Endothelial cell of umbilical vein (primary cell): ENCODE results near the gene DLG3. TPM values are rescaled to one million over a fixed set of nuclear protein-coding genes. Genes with fewer than 3 reads are reported as not detected.

ENCODE experiments used
- BruUV-seq: library from RNA; stranded (reverse); fragments of 400-500 nt; replicated peaks from 2 replicates; lab custom pipeline; 2021; lab: Mats Ljungman, UMichigan
- CTCF ChIA-PET: fragments of 300-600, 350-600 bp; sonication (Branson Sonifier 250); formaldehyde crosslinking; loops from one replicate; lab custom pipeline; 2021; ENCODE audit warnings: antibody characterized with exemption, inconsistent platforms; lab: Charles Lee
- POLR2A ChIA-PET: fragments of 300-600, 350-600 bp; sonication (Branson Sonifier 250); formaldehyde crosslinking; loops from one replicate; lab custom pipeline; 2021; ENCODE audit warnings: antibody characterized with exemption, inconsistent platforms; lab: Charles Lee
- DNase-seq: peaks from one replicate; pipeline ENCODE4 v3.0.0-alpha.2; 2011; ENCODE audit warnings: low read depth, low spot score
- FAIRE-seq: peaks from 2 replicates; lab custom pipeline; 2011; peaks lifted over from hg19 to GRCh38; lab: Jason Lieb, UNC
- H2AFZ ChIP-seq: 2 replicates; pipeline ENCODE4 v1.6.0; 2012; ENCODE audit warnings: low read depth, low read length, control low read depth, inconsistent platforms
- H3K27ac ChIP-seq: 2 replicates; pipeline ENCODE4 v1.5.1; 2011; ENCODE audit warnings: low read depth, mild to moderate bottlenecking, control low read depth, low read length, moderate library complexity; ENCODE audit not compliant: insufficient read depth
- H3K27me3 ChIP-seq, 2 experiments: 2 replicates each; pipeline versions ENCODE4 v1.6.0 to v1.6.1; 2011; ENCODE audit warnings: low read length in 2 of 2, mixed read lengths in 1 of 2; ENCODE audit not compliant: control insufficient read depth in 2 of 2, insufficient read depth in 2 of 2
- H3K36me3 ChIP-seq, 2 experiments: 2 replicates in 1 of 2; 3 replicates in 1 of 2; pipeline ENCODE4 v1.5.1; 2011; ENCODE audit warnings: low read length in 2 of 2, mild to moderate bottlenecking in 1 of 2, moderate library complexity in 1 of 2; ENCODE audit not compliant: control insufficient read depth in 2 of 2, insufficient read depth in 2 of 2; ENCODE audit errors: extremely low read depth in 1 of 2
- H3K4me1 ChIP-seq: 3 replicates; pipeline ENCODE4 v1.5.1; 2011; ENCODE audit warnings: mild to moderate bottlenecking, low read length; ENCODE audit not compliant: control insufficient read depth, insufficient read depth; ENCODE audit errors: extremely low read depth
- H3K4me2 ChIP-seq: 2 replicates; pipeline ENCODE4 v1.6.1; 2011; ENCODE audit warnings: low read length, control low read depth, mixed read lengths; ENCODE audit not compliant: insufficient read depth
- H3K4me3 ChIP-seq, 3 experiments: fragments of 200-600 bp in 1 of 3; sonication (generic), shearing (Covaris generic) in 1 of 3; replicated peaks in 1 of 3; 2 replicates each; pipeline ENCODE4 v1.5.1; 2011 to 2016; ENCODE audit warnings: control low read depth in 3 of 3, low read length in 3 of 3, mild to moderate bottlenecking in 2 of 3, inconsistent platforms in 1 of 3, low read depth in 1 of 3, moderate library complexity in 1 of 3; ENCODE audit not compliant: insufficient read depth in 1 of 3
- H3K79me2 ChIP-seq: 2 replicates; pipeline ENCODE4 v1.6.0; 2012; ENCODE audit warnings: low read length, inconsistent platforms; ENCODE audit not compliant: control insufficient read depth, insufficient read depth
- H3K9ac ChIP-seq: replicated peaks from 2 replicates; pipeline ENCODE3; 2011; ENCODE audit warnings: low read length, control low read depth; ENCODE audit not compliant: insufficient read depth; ENCODE audit errors: extremely low read depth
- H3K9me1 ChIP-seq: replicated peaks from 3 replicates; pipeline ENCODE4 v1.6.0; 2011; ENCODE audit warnings: mild to moderate bottlenecking, low read length; ENCODE audit not compliant: control insufficient read depth, insufficient read depth; ENCODE audit errors: extremely low read depth
- H3K9me3 ChIP-seq: replicated peaks from 2 replicates; pipeline ENCODE4 v1.5.1; 2012; ENCODE audit warnings: low read length, inconsistent platforms; ENCODE audit not compliant: control insufficient read depth, insufficient read depth
- H4K20me1 ChIP-seq: replicated peaks from 2 replicates; pipeline ENCODE3; 2011; ENCODE audit warnings: mild to moderate bottlenecking, low read length; ENCODE audit not compliant: control insufficient read depth, insufficient read depth; ENCODE audit errors: extremely low read depth
- CTCF ChIP-seq, 2 donors: IDR thresholded peaks; 1 replicate in 1 of 2; 2 replicates in 1 of 2; pipeline ENCODE4 v1.5.1; 2011; ENCODE audit warnings: low read length in 2 of 2, mild to moderate bottlenecking in 2 of 2, moderate library complexity in 2 of 2, control low read depth in 1 of 2, inconsistent platforms in 1 of 2, low read depth in 1 of 2; ENCODE audit not compliant: insufficient read depth in 1 of 2; ENCODE audit errors: extremely low read depth in 1 of 2
- EZH2 ChIP-seq: IDR thresholded peaks from 2 replicates; pipeline ENCODE4 v1.6.1; 2012; ENCODE audit warnings: borderline replicate concordance, low read depth, mild to moderate bottlenecking, moderate library complexity, low read length, inconsistent platforms; ENCODE audit not compliant: severe bottlenecking
- FOS ChIP-seq: IDR thresholded peaks from 2 replicates; pipeline ENCODE4 v1.6.1; 2011; ENCODE audit warnings: mild to moderate bottlenecking, low read length, moderate library complexity, borderline replicate concordance; ENCODE audit not compliant: insufficient read depth
- GATA2 ChIP-seq: IDR thresholded peaks from 2 replicates; pipeline ENCODE4 v1.7.0; 2011; ENCODE audit warnings: low read depth, mild to moderate bottlenecking, moderate library complexity, mixed read lengths, low read length; ENCODE audit not compliant: insufficient read length, insufficient read depth
- JUN ChIP-seq: IDR thresholded peaks from 2 replicates; pipeline ENCODE4 v1.6.1; 2011; ENCODE audit warnings: borderline replicate concordance, low read depth; ENCODE audit not compliant: insufficient read length, insufficient read depth
- MAX ChIP-seq: IDR thresholded peaks from 2 replicates; pipeline ENCODE4 v1.6.1; 2011; ENCODE audit not compliant: insufficient read depth, insufficient read length
- MYC ChIP-seq: IDR thresholded peaks from one replicate; pipeline ENCODE4 v1.6.1; 2011; ENCODE audit warnings: mild to moderate bottlenecking, low read depth, low read length
- POLR2A ChIP-seq: IDR thresholded peaks from 2 replicates; pipeline ENCODE4 v1.6.1; 2012; ENCODE audit warnings: low read depth, mild to moderate bottlenecking, control low read depth, low read length
- dilution Hi-C: fragments of 300-500 bp; cut with MboI; formaldehyde crosslinking; loops from one replicate; pipeline ENCODE4 v1.15.0; 2019; ENCODE audit warnings: low sequenced_read_pairs; ENCODE audit not compliant: extremely low pct_ligation_motif_present
- intact Hi-C: fragments of 100-400 bp; cut with micrococcal nuclease; formaldehyde crosslinking; loops from one replicate; pipeline ENCODE4 v1.10.0; 2022
- polyA plus RNA-seq, 4 experiments: library from polyadenylated mRNA; depleted of rRNA in 3 of 4; stranded (reverse) in 3 of 4; unstranded in 1 of 4; fragments of >200 nt; gene quantifications; 2 replicates each; pipeline versions ENCODE4 v1.2.1 to v1.2.3, GENCODE V29; 2011 to 2012; ENCODE audit warnings: missing spikeins in 1 of 4
- total RNA-seq: library from RNA; stranded (reverse); gene quantifications from 2 replicates; pipeline ENCODE4 v1.2.3, GENCODE V29; 2021

DLG3 gene
- total and polyA plus RNA-seq, 2 donors (not counting 3 experiments of a cell fraction or from before 2014, with no cell fraction given), result 1.2 to 3.2 TPM

GRCh38 chrX:70411475-70411874 lies 33.2 kb upstream of the DLG3 start:
- Histone ChIP-seq H3K4me3 (no peak overlapping the region), H3K4me1 (no peaks in the 10 kb centered on the region), H3K27ac (no peak overlapping the region), H3K9ac (no peak overlapping the region), H3K27me3 (no peaks in the 10 kb centered on the region), H3K36me3 (no peaks in the 10 kb centered on the region), H3K9me1 (no peaks in the 10 kb centered on the region), H3K9me3 (no peaks in the 10 kb centered on the region), H3K79me2 (no peaks in the 10 kb centered on the region), H4K20me1 (no peaks in the 10 kb centered on the region), H3K4me2 (no peak overlapping the region), H2AFZ (no peak overlapping the region)
- FAIRE-seq (no peak), DNase-seq (no peak)
- POLR2A ChIA-PET, result no interaction called here
- intact Hi-C loops (no loop called here), dilution Hi-C loops (no loop called here)
- BruUV-seq, result no TSS peak
- TF ChIP-seq POLR2A (no peak), FOS (no peak), MAX (no peak), JUN (no peak), CTCF (IDR thresholded peaks at IDR 0.05; ENCODE audit: extremely low read depth in 1 of 2, insufficient read depth in 1 of 2, low read depth in 1 of 2, low read length in 2 of 2) (no peak), GATA2 (no peak), EZH2 (no peak), MYC (no peak)
- CTCF ChIA-PET, result no interaction called here
